Measurements from ENCODE around the gene PPP1R3A.

The PPP1R3A gene

GRCh38 chr7:113856010-113856409 is 62.8 kb downstream of the PPP1R3A start:
- TF ChIP-seq TEAD4 (IDR thresholded peaks at IDR 0.05): no peak
- no peak for TF ChIP-seq ZBTB7A (IDR thresholded peaks at IDR 0.05; ENCODE audit: low read depth)
- TF ChIP-seq CREB1 (IDR thresholded peaks at IDR 0.05; ENCODE audit: low read depth): no peak

- TF ChIP-seq NFIC (IDR thresholded peaks at IDR 0.05): no peak
- no peak for TF ChIP-seq FOXM1 (IDR thresholded peaks at IDR 0.05; ENCODE audit: borderline replicate concordance, low read depth)
- TF ChIP-seq EP300 (IDR thresholded peaks at IDR 0.05; ENCODE audit: borderline replicate concordance): no peak
- TF ChIP-seq YY1 (IDR thresholded peaks at IDR 0.05; ENCODE audit: low read depth): no peak
- no peak for TF ChIP-seq REST (IDR thresholded peaks at IDR 0.05; ENCODE audit: low read depth)
- TF ChIP-seq MAX (IDR thresholded peaks at IDR 0.05): no peak
- no peak for TF ChIP-seq TCF12 (IDR thresholded peaks at IDR 0.05; ENCODE audit: low read depth)
- no peak for TF ChIP-seq ZBTB7A (IDR thresholded peaks at IDR 0.05; ENCODE audit: low read depth)
- TF ChIP-seq EGR1 (IDR thresholded peaks at IDR 0.05): no peak
- no peak for TF ChIP-seq TAF1 (IDR thresholded peaks at IDR 0.05; ENCODE audit: low read depth)
- TF ChIP-seq CEBPB (IDR thresholded peaks at IDR 0.05): no peak
- TF ChIP-seq TEAD4 (IDR thresholded peaks at IDR 0.05): no peak
- TF ChIP-seq RAD21 (IDR thresholded peaks at IDR 0.05; ENCODE audit: low read depth): no peak
- no peak for TF ChIP-seq CREB1 (IDR thresholded peaks at IDR 0.05; ENCODE audit: low read depth)
- no peak for TF ChIP-seq USF1 (IDR thresholded peaks at IDR 0.05)
Measured at GRCh38 chr7:113840954-113841353, 77.9 kb downstream of the PPP1R3A start.

GRCh38 chr7:113835367-113835766 is 83.4 kb downstream of the PPP1R3A start:
- TF ChIP-seq TCF12 (IDR thresholded peaks at IDR 0.05; ENCODE audit: low read depth) (no peak), RAD21 (IDR thresholded peaks at IDR 0.05; ENCODE audit: low read depth) (no peak), CEBPB (IDR thresholded peaks at IDR 0.05) (no peak), NFIC (IDR thresholded peaks at IDR 0.05) (no peak), CREB1 (IDR thresholded peaks at IDR 0.05; ENCODE audit: low read depth) (no peak), YY1 (IDR thresholded peaks at IDR 0.05; ENCODE audit: low read depth) (no peak), ZBTB7A (IDR thresholded peaks at IDR 0.05; ENCODE audit: low read depth) (no peak), REST (IDR thresholded peaks at IDR 0.05; ENCODE audit: low read depth) (no peak), USF1 (IDR thresholded peaks at IDR 0.05) (no peak), FOXM1 (IDR thresholded peaks at IDR 0.05; ENCODE audit: borderline replicate concordance, low read depth) (no peak), MAX (IDR thresholded peaks at IDR 0.05) (no peak), TAF1 (IDR thresholded peaks at IDR 0.05; ENCODE audit: low read depth) (no peak), TEAD4 (IDR thresholded peaks at IDR 0.05) (no peak)

GRCh38 chr7:113832196-113832745 is 86.5 kb downstream of the PPP1R3A start:
- TF ChIP-seq RAD21 (IDR thresholded peaks at IDR 0.05; ENCODE audit: low read depth) (no peak), CREB1 (IDR thresholded peaks at IDR 0.05; ENCODE audit: low read depth) (no peak), EP300 (IDR thresholded peaks at IDR 0.05; ENCODE audit: borderline replicate concordance) (no peak), EGR1 (IDR thresholded peaks at IDR 0.05) (no peak), TEAD4 (IDR thresholded peaks at IDR 0.05) (no peak), YY1 (IDR thresholded peaks at IDR 0.05; ENCODE audit: low read depth) (no peak), ZBTB7A (IDR thresholded peaks at IDR 0.05; ENCODE audit: low read depth) (no peak), FOXM1 (IDR thresholded peaks at IDR 0.05; ENCODE audit: borderline replicate concordance, low read depth) (no peak), CEBPB (IDR thresholded peaks at IDR 0.05) (no peak), NFIC (IDR thresholded peaks at IDR 0.05) (no peak), REST (IDR thresholded peaks at IDR 0.05; ENCODE audit: low read depth) (no peak)
